ENCODE results near the gene TPSG1. TPM values are rescaled to one million over a fixed set of nuclear protein-coding genes. Genes with fewer than 3 reads are reported as not detected.

TPSG1 gene
- total RNA-seq (2021) (not detected in 3 replicates), Bru-seq, nascent RNA (not detected)
- long read RNA-seq, experiment 1: 0 reads
- long read RNA-seq, experiment 2: 0 reads
- long read RNA-seq, experiment 3: 0 reads

DNA sequence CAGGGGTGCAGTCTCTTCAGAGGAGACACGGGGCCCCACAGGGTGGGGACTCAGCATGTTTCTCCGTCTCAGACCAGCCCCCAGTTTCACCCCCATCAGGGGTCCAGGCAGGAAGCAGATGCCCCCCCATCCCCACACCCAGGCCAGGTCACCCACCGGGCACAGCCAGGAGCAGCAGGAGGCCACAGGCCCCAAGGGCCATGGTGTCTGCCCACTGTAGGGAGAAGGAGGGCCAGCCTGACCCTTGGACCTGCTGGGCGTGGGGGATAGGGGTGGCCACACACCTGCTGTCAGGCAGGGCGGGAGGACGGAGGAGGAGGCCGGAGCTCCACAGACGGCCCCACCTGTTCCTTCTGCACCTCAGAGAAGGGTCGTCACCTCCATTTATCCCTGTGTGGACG lies at the start of gene TPSG1:
Gene TPSG1, minus strand, starts transcription at position 218 of the 401 bp plus-strand sequence. Its CDS starts 16 bp downstream, at position 202.
- TF ChIP-seq, protein P1, sequence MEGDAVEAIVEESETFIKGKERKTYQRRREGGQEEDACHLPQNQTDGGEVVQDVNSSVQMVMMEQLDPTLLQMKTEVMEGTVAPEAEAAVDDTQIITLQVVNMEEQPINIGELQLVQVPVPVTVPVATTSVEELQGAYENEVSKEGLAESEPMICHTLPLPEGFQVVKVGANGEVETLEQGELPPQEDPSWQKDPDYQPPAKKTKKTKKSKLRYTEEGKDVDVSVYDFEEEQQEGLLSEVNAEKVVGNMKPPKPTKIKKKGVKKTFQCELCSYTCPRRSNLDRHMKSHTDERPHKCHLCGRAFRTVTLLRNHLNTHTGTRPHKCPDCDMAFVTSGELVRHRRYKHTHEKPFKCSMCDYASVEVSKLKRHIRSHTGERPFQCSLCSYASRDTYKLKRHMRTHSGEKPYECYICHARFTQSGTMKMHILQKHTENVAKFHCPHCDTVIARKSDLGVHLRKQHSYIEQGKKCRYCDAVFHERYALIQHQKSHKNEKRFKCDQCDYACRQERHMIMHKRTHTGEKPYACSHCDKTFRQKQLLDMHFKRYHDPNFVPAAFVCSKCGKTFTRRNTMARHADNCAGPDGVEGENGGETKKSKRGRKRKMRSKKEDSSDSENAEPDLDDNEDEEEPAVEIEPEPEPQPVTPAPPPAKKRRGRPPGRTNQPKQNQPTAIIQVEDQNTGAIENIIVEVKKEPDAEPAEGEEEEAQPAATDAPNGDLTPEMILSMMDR (IDR thresholded peaks at IDR 0.05): no peak
- no peak for TF ChIP-seq ZBTB21 (CRISPR knock-in tag; IDR thresholded peaks at IDR 0.05; ENCODE audit: borderline replicate concordance)
- TF ChIP-seq NFE2L1 (CRISPR knock-in tag; IDR thresholded peaks at IDR 0.05): no peak
- TF ChIP-seq, protein P2, sequence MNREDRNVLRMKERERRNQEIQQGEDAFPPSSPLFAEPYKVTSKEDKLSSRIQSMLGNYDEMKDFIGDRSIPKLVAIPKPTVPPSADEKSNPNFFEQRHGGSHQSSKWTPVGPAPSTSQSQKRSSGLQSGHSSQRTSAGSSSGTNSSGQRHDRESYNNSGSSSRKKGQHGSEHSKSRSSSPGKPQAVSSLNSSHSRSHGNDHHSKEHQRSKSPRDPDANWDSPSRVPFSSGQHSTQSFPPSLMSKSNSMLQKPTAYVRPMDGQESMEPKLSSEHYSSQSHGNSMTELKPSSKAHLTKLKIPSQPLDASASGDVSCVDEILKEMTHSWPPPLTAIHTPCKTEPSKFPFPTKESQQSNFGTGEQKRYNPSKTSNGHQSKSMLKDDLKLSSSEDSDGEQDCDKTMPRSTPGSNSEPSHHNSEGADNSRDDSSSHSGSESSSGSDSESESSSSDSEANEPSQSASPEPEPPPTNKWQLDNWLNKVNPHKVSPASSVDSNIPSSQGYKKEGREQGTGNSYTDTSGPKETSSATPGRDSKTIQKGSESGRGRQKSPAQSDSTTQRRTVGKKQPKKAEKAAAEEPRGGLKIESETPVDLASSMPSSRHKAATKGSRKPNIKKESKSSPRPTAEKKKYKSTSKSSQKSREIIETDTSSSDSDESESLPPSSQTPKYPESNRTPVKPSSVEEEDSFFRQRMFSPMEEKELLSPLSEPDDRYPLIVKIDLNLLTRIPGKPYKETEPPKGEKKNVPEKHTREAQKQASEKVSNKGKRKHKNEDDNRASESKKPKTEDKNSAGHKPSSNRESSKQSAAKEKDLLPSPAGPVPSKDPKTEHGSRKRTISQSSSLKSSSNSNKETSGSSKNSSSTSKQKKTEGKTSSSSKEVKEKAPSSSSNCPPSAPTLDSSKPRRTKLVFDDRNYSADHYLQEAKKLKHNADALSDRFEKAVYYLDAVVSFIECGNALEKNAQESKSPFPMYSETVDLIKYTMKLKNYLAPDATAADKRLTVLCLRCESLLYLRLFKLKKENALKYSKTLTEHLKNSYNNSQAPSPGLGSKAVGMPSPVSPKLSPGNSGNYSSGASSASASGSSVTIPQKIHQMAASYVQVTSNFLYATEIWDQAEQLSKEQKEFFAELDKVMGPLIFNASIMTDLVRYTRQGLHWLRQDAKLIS (CRISPR knock-in tag; IDR thresholded peaks at IDR 0.05; ENCODE audit: borderline replicate concordance): no peak
- no peak for TF ChIP-seq ZNF671 (CRISPR knock-in tag; IDR thresholded peaks at IDR 0.05)
- TF ChIP-seq, protein P3, sequence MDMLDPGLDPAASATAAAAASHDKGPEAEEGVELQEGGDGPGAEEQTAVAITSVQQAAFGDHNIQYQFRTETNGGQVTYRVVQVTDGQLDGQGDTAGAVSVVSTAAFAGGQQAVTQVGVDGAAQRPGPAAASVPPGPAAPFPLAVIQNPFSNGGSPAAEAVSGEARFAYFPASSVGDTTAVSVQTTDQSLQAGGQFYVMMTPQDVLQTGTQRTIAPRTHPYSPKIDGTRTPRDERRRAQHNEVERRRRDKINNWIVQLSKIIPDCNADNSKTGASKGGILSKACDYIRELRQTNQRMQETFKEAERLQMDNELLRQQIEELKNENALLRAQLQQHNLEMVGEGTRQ (CRISPR knock-in tag; IDR thresholded peaks at IDR 0.05): no peak
- TF ChIP-seq, protein P4, sequence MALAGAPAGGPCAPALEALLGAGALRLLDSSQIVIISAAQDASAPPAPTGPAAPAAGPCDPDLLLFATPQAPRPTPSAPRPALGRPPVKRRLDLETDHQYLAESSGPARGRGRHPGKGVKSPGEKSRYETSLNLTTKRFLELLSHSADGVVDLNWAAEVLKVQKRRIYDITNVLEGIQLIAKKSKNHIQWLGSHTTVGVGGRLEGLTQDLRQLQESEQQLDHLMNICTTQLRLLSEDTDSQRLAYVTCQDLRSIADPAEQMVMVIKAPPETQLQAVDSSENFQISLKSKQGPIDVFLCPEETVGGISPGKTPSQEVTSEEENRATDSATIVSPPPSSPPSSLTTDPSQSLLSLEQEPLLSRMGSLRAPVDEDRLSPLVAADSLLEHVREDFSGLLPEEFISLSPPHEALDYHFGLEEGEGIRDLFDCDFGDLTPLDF (CRISPR knock-in tag; IDR thresholded peaks at IDR 0.05): no peak
- TF ChIP-seq NFYB (CRISPR knock-in tag; conservative IDR thresholded peaks at IDR 0.05; ENCODE audit: low read depth): no peak
- TF ChIP-seq, protein P5, sequence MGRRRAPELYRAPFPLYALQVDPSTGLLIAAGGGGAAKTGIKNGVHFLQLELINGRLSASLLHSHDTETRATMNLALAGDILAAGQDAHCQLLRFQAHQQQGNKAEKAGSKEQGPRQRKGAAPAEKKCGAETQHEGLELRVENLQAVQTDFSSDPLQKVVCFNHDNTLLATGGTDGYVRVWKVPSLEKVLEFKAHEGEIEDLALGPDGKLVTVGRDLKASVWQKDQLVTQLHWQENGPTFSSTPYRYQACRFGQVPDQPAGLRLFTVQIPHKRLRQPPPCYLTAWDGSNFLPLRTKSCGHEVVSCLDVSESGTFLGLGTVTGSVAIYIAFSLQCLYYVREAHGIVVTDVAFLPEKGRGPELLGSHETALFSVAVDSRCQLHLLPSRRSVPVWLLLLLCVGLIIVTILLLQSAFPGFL (CRISPR knock-in tag; IDR thresholded peaks at IDR 0.05; ENCODE audit: borderline replicate concordance): no peak
- TF ChIP-seq, protein P6, sequence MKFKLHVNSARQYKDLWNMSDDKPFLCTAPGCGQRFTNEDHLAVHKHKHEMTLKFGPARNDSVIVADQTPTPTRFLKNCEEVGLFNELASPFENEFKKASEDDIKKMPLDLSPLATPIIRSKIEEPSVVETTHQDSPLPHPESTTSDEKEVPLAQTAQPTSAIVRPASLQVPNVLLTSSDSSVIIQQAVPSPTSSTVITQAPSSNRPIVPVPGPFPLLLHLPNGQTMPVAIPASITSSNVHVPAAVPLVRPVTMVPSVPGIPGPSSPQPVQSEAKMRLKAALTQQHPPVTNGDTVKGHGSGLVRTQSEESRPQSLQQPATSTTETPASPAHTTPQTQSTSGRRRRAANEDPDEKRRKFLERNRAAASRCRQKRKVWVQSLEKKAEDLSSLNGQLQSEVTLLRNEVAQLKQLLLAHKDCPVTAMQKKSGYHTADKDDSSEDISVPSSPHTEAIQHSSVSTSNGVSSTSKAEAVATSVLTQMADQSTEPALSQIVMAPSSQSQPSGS (CRISPR knock-in tag; IDR thresholded peaks at IDR 0.05; ENCODE audit: borderline replicate concordance, low read depth): no peak
- no peak for TF ChIP-seq SP1 (CRISPR knock-in tag; conservative IDR thresholded peaks at IDR 0.05)
- no peak for TF ChIP-seq ZNF219 (CRISPR knock-in tag; IDR thresholded peaks at IDR 0.05; ENCODE audit: borderline replicate concordance)
- TF ChIP-seq OVOL2 (CRISPR knock-in tag; IDR thresholded peaks at IDR 0.05; ENCODE audit: borderline replicate concordance): no peak
- TF ChIP-seq ZNF416 (CRISPR knock-in tag; IDR thresholded peaks at IDR 0.05): no peak
- TF ChIP-seq KAT7 (CRISPR knock-in tag; IDR thresholded peaks at IDR 0.05; ENCODE audit: borderline replicate concordance): no peak
- TF ChIP-seq, protein P7, sequence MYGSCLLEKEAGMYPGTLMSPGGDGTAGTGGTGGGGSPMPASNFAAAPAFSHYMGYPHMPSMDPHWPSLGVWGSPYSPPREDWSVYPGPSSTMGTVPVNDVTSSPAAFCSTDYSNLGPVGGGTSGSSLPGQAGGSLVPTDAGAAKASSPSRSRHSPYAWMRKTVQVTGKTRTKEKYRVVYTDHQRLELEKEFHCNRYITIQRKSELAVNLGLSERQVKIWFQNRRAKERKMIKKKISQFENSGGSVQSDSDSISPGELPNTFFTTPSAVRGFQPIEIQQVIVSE (CRISPR knock-in tag; IDR thresholded peaks at IDR 0.05; ENCODE audit: borderline replicate concordance): no peak
- no peak for TF ChIP-seq CREM (CRISPR knock-in tag; IDR thresholded peaks at IDR 0.05)
- TF ChIP-seq, protein P8, sequence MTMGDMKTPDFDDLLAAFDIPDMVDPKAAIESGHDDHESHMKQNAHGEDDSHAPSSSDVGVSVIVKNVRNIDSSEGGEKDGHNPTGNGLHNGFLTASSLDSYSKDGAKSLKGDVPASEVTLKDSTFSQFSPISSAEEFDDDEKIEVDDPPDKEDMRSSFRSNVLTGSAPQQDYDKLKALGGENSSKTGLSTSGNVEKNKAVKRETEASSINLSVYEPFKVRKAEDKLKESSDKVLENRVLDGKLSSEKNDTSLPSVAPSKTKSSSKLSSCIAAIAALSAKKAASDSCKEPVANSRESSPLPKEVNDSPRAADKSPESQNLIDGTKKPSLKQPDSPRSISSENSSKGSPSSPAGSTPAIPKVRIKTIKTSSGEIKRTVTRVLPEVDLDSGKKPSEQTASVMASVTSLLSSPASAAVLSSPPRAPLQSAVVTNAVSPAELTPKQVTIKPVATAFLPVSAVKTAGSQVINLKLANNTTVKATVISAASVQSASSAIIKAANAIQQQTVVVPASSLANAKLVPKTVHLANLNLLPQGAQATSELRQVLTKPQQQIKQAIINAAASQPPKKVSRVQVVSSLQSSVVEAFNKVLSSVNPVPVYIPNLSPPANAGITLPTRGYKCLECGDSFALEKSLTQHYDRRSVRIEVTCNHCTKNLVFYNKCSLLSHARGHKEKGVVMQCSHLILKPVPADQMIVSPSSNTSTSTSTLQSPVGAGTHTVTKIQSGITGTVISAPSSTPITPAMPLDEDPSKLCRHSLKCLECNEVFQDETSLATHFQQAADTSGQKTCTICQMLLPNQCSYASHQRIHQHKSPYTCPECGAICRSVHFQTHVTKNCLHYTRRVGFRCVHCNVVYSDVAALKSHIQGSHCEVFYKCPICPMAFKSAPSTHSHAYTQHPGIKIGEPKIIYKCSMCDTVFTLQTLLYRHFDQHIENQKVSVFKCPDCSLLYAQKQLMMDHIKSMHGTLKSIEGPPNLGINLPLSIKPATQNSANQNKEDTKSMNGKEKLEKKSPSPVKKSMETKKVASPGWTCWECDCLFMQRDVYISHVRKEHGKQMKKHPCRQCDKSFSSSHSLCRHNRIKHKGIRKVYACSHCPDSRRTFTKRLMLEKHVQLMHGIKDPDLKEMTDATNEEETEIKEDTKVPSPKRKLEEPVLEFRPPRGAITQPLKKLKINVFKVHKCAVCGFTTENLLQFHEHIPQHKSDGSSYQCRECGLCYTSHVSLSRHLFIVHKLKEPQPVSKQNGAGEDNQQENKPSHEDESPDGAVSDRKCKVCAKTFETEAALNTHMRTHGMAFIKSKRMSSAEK (CRISPR knock-in tag; IDR thresholded peaks at IDR 0.05; ENCODE audit: borderline replicate concordance): no peak
- no peak for TF ChIP-seq TEAD4 (CRISPR knock-in tag; IDR thresholded peaks at IDR 0.05)
- no peaks in the 10 kb centered on the region for H3K4me1 Mint-ChIP-seq
- no peaks in the 10 kb centered on the region for H3K36me3 Mint-ChIP-seq
- H3K9me3 Mint-ChIP-seq: no peaks in the 10 kb centered on the region
- no peak for ATAC-seq
- H3K4me3 Mint-ChIP-seq: no peak within 1 kb of the TSS
- no peak for DNase-seq (ENCODE audit: low spot score)
- no peak within 1 kb of the TSS; the same call in 1 of the 2 replicates for H3K27ac Mint-ChIP-seq
- peaks cover 4% of the 10 kb centered on the region for H3K27me3 Mint-ChIP-seq (ENCODE audit: low read depth)
- ChIA-PET CTCF (no interaction called here), POLR2A (no interaction called here)
